AG04450 (cell line): ENCODE data around the gene THPO. TPM values are rescaled to one million over a fixed set of nuclear protein-coding genes. Genes with fewer than 3 reads are reported as not detected.

Source experiments
- CTCF ChIA-PET: fragments of 300-600, 350-600 bp; formaldehyde crosslinking; extraction: SDS; loops from one replicate; lab custom pipeline; 2022; ENCODE audit warnings: antibody characterized with exemption, inconsistent platforms; lab: Charles Lee
- POLR2A ChIA-PET: fragments of 350-600 bp; formaldehyde crosslinking; extraction: SDS; loops from one replicate; lab custom pipeline; 2021; ENCODE audit warnings: antibody characterized with exemption, inconsistent platforms; lab: Yijun Ruan, JAX
- DNase-seq: peaks from one replicate; pipeline ENCODE4 v3.0.0-alpha.2; 2011; ENCODE audit warnings: low read depth, low spot score
- H3K27ac ChIP-seq: one replicate; pipeline ENCODE4 v1.5.1; 2012; ENCODE audit warnings: low read depth, low read length, control low read depth
- H3K27me3 ChIP-seq: one replicate; pipeline ENCODE4 v1.6.0; 2012; ENCODE audit warnings: low read length; ENCODE audit not compliant: control insufficient read depth, insufficient read depth
- H3K4me3 ChIP-seq: 2 replicates; pipeline ENCODE4 v1.5.1; 2011; ENCODE audit warnings: mild to moderate bottlenecking, low read depth, low read length, control low read depth
- H3K9me3 ChIP-seq: 2 replicates; pipeline ENCODE4 v1.5.1; 2012; ENCODE audit warnings: low read length; ENCODE audit not compliant: control insufficient read depth, insufficient read depth
- CTCF ChIP-seq: IDR thresholded peaks from 2 replicates; pipeline ENCODE4 v1.5.1; 2011; ENCODE audit warnings: low read depth, low read length, control low read depth, inconsistent platforms
- polyA plus RNA-seq: library from polyadenylated mRNA; depleted of rRNA; stranded (reverse); fragments of >200 nt; gene quantifications from 2 replicates; pipeline ENCODE4 v1.2.3, GENCODE V29; 2011

The THPO gene
- polyA plus RNA-seq, 1 experiment: not detected

DNA sequence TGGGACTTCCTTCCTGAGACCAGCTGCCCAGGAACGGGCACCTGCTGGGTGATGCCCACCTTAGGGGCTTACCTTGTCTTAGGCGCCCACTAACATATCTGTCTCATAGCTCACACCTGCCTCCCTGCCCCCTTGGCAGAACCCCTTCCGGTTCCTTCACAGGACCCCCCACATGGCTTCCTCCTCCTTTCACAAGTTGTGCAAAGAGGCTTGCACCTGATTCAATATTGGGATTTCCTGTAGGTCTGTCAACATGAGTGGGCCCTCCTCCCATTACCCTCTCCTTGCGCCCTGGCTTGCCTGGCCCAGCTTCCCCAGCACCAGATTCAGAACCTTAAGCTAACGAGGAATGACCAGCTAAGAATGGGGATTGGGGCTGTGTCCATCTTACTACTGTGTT, 633 bp downstream of the THPO start:
- Histone ChIP-seq H3K9me3 (no peaks in the 10 kb centered on the region; the same call in 1 of the 2 replicates), H3K27me3 (peaks cover 69% of the 10 kb centered on the region), H3K27ac (no peak overlapping the region), H3K4me3 (no peak overlapping the region)
- TF ChIP-seq CTCF: no peak
- POLR2A ChIA-PET: no interaction called here
- CTCF ChIA-PET: interaction anchor here (1.0 to 1.2 kb wide), 2 partner anchors 136 to 184 kb away, joined by 3 to 6 read pairs; partner anchors contain the start of gene EPHB3
- no peak for DNase-seq

GRCh38 chr3:184375747-184376461, 2.1 kb downstream of the THPO start:
- ChIA-PET POLR2A (no interaction called here), CTCF (interaction anchor here (0.5 to 10.4 kb wide), 5 partner anchors 93 to 428 kb away, joined by 3 to 278 read pairs (median 5); no protein-coding TSS in a partner anchor)
- Histone ChIP-seq H3K27me3 (peaks cover 55% of the 10 kb centered on the region), H3K27ac (no peak overlapping the region), H3K4me3 (no peak overlapping the region), H3K9me3 (no peaks in the 10 kb centered on the region; the same call in 1 of the 2 replicates)
- TF ChIP-seq CTCF: no peak
- DNase-seq: no peak

DNA sequence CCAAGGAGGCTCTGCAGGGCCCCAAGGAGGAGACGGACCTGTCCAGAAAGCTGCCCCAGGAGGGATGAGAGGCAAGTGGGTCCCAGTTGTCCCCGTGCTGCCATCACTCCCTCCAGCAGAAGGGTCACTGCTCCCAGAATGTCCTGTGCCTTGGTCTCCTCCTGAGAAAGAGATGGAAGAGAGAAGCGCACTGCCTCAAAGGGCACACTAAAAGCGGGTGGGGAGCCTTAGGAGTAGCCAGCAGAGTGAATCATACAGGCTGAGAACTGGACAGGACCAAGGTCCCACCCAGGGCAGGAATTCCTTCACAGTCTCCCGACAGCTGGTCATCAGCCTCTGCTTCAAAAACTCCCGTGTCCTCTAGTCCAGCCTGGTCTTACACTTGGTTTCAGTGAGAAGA, 4.6 kb downstream of the THPO start:
- H3K27me3 ChIP-seq: peaks cover 41% of the 10 kb centered on the region
- H3K9me3 ChIP-seq: no peaks in the 10 kb centered on the region; the same call in 1 of the 2 replicates
- ChIA-PET CTCF (interaction anchor here (0.8 to 10.4 kb wide), 6 partner anchors 8 to 168 kb away, joined by 3 to 278 read pairs (median 22); no protein-coding TSS in a partner anchor), POLR2A (no interaction called here)
- DNase-seq: no peak
- no peak overlapping the region for H3K27ac ChIP-seq
- TF ChIP-seq CTCF: no peak
- no peak overlapping the region for H3K4me3 ChIP-seq

DNA sequence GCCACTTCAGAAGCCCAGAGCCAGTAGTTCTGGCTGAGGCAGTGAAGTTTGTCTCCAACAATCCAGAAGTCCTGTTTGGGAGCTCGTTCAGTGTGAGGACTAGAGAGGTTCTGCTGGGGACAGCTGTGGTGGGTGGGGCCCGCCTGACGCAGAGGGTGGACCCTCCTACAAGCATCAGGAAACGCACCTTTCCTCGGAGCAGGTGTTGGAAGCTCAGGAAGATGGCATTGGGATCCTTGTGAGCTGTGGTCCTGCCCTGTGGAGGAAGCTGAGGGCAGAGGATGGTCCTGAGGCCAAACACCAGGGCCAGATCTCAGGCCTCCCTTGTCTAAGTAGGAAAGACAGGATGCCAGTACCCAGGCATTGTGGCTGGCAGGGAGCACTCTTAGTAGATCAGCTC, 5.1 kb downstream of the THPO start:
- POLR2A ChIA-PET: interaction anchor here (0.6 kb wide), 1 partner anchor 27 kb away, joined by 3 read pairs; no protein-coding TSS in a partner anchor
- Histone ChIP-seq H3K27me3 (peaks cover 36% of the 10 kb centered on the region), H3K4me3 (no peak overlapping the region), H3K9me3 (no peaks in the 10 kb centered on the region; the same call in 1 of the 2 replicates), H3K27ac (no peak overlapping the region)
- CTCF ChIA-PET: interaction anchor here (0.8 to 10.4 kb wide), 12 partner anchors 8 to 168 kb away, joined by 3 to 278 read pairs (median 20); no protein-coding TSS in a partner anchor
- DNase-seq: no peak
- no peak for TF ChIP-seq CTCF
